SU-DHL-6 (cell line): ENCODE data around the gene SHF.

ENCODE experiments used
- CTCF ChIP-seq: fragments of 200-600 bp; sonication (generic); IDR thresholded peaks from one replicate; pipeline ENCODE4 v1.5.1; 2017; ENCODE audit warnings: antibody characterized with exemption, mild to moderate bottlenecking, low read length, moderate library complexity; ENCODE audit not compliant: insufficient read depth, poor library complexity, severe bottlenecking
- EZH2phosphoT487 ChIP-seq: fragments of 200-600 bp; sonication (generic), shearing (Covaris generic); conservative IDR thresholded peaks from 2 replicates; pipeline ENCODE4 v1.6.1; 2018; ENCODE audit warnings: mild to moderate bottlenecking, antibody characterized with exemption, low read length, moderate library complexity, mixed read lengths

GRCh38 chr15:45185069-45185779 lies 2.5 kb downstream of the SHF start:
- TF ChIP-seq CTCF, result no peak
- TF ChIP-seq EZH2phosphoT487, result no peak
